ENCODE data around the gene NIPA2.

DNA sequence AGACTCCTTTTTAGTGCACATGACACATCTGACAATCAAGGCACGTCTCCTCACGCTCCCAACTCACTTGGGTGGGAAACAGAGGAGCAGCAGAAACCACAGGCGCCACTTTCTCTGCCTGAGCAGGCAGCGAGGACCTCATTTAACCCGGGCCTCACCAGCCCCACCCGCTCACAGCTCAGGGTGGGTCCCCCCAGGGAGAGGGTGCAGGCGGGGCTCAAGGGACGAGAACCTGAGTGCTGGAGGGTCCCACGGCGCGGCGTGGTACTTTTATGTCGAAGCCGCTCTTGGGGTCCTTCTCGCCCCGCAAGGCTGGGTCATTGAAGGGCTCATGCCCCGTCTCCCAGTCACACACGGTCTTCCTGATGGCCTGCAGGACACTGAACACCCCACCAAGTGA lies 79.1 kb downstream of the NIPA2 start:
- TF ChIP-seq, protein P1, sequence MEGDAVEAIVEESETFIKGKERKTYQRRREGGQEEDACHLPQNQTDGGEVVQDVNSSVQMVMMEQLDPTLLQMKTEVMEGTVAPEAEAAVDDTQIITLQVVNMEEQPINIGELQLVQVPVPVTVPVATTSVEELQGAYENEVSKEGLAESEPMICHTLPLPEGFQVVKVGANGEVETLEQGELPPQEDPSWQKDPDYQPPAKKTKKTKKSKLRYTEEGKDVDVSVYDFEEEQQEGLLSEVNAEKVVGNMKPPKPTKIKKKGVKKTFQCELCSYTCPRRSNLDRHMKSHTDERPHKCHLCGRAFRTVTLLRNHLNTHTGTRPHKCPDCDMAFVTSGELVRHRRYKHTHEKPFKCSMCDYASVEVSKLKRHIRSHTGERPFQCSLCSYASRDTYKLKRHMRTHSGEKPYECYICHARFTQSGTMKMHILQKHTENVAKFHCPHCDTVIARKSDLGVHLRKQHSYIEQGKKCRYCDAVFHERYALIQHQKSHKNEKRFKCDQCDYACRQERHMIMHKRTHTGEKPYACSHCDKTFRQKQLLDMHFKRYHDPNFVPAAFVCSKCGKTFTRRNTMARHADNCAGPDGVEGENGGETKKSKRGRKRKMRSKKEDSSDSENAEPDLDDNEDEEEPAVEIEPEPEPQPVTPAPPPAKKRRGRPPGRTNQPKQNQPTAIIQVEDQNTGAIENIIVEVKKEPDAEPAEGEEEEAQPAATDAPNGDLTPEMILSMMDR (conservative IDR thresholded peaks at IDR 0.05; ENCODE audit: low read length): no peak
- no peak for TF ChIP-seq EZH2phosphoT487 (IDR thresholded peaks at IDR 0.05; ENCODE audit: borderline replicate concordance, low read depth, low read length)

Data from OCI-LY7 (cell line).